GM21515 (cell line): ENCODE results near the gene GRID2IP.
A peak's percentile ranks its signal among the peaks of the same experiment; 100 is the strongest.

ENCODE experiments used
- ATAC-seq: cut with Tn5 transposase; IDR thresholded peaks from one replicate; pipeline ENCODE4 v1.9.1; 2021; ENCODE audit not compliant: unreplicated experiment

The GRID2IP gene

GRCh38 chr7:6563936-6564770 lies 12.9 kb upstream of the GRID2IP start:
- ATAC-seq: no peak

GRCh38 chr7:6562106-6562505 lies 10.8 kb upstream of the GRID2IP start:
- no peak for ATAC-seq

DNA sequence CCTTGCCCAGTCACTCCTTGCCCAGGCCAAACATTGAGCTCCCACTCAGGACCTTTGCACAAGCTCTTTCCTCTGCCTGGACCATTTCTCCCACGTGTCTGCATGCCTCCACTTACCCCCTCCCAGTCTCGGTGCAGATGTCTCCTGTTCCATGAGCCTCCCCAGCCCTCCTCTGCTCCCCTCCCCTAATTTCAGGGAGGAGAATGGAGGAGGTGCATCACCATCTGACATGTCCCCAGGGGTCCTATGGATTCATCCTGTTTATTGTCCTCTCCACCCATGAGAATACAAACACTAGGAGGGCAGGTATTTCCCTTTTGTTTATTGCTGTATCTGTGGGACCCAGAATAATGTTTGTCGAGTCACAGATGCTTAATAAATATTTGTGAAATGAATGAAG lies 8.6 kb upstream of the GRID2IP start:
- no peak for ATAC-seq

DNA sequence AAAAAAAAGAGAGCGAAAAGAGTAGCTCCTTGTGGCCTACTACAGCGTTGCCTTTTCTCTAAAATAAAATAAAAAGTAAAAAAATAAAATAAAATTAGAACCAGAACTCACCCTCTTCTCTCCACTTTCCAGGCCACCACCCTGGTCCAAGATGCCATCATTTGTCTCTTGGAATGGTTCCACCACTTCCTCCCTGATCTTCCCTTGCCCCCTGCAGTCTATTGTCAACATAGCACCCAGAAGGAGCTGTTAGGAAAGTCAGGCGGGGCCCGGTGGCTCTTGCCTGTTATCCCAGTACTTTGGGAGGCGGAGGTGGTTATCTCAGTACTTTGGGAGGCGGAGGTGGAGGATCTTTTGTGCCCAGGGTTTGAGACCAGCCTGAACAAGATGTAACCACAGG lies 7.6 kb upstream of the GRID2IP start:
- ATAC-seq: no peak

- no peak for ATAC-seq
Observed at GRCh38 chr7:6556196-6556595, 4.9 kb upstream of the GRID2IP start.

DNA sequence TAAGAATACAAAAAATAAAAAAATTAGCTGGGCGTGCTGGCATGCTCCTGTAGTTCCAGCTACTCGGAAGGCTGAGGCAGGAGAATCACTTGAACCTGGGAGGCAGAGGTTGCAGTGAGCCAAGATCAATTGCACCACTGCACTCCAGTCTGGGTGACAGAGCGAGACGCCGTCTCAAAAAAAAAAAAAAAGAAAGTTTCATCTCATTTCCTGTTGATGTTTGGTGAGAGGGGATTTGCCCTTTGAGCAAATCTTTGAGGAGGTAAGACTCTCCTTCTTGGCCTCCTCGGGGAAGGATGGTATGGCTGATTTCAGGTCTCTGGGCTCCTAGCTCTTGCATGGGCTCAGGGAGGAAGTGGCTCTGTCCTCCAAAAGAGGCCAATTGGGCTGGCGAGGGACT lies 3.6 kb upstream of the GRID2IP start:
- ATAC-seq: no peak

GRCh38 chr7:6553448-6554044 lies 2.3 kb upstream of the GRID2IP start:
- ATAC-seq: no peak

DNA sequence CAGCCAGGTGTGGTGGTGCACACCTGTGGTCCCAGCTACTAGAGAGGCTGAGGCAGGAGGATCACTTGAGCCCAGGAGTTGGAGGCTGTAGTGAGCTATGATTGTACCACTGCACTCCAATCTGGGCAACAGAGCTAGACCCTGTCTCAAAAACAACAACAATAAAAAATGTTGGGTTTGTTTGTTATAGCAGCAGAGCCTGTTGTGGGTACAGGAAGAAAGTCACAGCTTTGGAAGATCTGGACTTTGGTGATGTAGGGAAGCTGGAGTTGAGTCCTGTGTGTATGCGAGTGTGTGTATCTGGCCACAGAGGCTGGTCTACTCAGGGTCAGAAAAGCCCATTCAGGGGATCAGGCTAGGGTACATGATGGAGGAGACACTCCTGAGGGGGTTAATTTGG lies 3.9 kb downstream of the GRID2IP start:
- no peak for ATAC-seq

DNA sequence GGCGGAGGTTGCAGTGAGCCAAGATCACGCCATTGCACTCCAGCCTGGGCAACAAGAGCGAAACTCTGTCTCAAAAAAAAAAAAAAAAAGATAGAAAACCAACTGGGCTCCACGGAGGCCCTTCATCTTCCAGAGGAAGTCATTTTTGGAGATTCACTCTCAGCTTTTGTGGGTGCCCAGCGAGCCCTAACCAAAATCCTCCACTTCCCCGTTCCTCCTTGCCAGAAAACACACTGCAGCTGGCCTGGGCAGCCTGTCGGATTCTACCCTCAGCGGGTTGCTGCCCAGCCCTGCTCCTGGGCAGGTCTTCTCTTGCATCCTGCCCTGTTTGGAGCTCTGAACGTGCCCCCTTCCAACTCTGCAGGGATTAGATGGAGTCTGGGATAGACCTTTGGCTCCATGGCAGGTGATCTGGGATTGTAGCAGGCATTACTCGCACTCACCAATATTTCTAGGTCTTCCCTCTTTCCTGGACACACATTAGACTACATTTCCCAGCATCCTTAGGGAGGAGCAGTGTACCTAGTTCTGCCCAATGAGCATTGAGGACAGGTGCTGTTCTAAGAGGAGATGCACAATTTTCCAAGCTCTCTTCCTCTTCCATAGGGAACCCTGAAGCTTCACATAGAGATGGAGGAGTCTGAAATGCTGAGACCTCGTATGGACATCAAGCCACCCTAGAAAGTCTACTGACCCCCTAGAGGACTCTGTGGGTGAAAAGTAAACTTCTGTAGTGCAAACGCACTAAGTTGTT lies 4.6 kb downstream of the GRID2IP start:
- ATAC-seq: no peak

DNA sequence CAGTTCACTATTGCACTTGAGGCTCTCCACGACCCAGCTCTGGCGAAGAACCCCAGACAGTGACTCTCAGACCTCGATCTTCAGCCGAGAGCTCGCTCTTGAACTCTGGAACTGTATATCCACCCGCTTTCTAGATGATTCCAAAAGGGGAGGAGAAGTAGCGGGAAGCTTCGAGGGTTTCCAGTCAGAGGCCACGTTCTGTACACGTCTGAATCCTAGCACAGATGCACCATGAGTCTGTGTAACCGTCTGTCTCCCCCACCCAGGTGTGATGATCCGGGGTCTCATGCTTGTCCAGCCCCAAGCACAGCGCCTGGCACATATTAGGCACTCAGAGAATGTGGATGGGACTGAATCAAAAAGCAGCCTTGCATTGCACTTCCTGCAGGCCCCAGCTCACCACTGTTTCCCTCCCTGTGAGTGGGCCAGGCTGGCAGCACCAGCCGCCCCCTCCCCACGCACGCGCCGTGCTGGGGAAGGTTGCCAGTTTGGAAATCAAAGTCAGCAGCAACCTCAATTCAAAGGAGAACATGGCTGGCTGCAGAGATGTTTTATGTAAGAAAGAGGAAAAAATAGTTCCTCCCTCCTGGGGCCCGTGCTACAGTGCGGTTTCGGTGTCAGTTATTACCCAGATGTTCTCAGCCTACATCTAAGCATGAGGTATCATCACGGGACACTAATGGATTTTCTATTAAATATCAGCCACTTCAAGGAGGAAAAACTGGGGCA lies 5.7 kb downstream of the GRID2IP start:
- no peak for ATAC-seq

GRCh38 chr7:6542368-6542767 lies 8.9 kb downstream of the GRID2IP start:
- ATAC-seq: no peak

DNA sequence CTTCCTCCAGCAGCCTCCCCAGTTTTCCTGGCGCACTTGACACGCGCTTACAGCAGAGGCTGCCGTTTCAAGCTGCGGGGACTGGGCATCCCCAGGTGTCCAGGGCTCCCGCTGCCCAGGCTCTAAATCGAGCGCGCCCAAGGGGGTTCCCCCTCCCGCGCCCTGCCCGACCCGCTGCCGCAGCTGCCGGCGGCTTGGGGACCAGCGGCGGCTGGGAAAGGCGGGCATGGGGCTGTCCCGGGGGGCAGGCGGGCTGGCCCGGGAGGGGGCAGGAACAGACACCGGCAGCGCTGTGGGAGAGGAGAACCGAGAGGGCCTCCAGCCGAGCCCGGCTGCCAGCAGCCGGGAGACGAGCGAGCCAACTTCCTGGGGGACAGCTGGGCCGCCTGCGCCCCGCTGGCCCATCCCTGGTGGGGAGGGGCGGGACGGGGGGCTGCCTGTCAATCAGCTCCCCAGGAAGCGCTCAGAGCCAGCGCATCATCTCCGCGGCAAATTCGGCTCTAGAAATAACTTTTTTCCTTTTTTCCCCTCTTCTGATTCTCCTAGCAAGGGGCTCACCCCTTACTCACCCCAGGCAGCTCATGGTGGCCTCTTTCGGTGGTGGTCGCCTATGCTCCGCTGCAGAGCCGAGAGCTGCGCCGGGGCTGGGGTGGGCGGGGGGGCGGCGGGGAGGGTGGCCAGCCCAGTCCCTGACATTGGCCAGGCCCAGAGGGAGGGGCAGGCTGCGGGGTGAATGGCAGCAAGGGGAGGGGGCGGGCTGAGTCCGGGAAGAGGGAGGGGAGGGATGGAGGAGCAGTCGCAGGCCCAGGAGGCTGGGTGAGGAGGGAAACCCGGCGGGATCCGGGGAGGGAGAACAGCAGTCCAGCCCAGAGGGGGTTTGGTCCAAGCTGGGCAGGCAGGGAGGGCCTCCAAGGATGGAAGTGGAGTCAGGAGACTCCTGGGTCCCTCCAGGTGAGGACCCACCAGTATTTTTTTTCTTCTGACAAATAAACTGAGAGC lies 14.7 kb downstream of the GRID2IP start:
- no peak for ATAC-seq

DNA sequence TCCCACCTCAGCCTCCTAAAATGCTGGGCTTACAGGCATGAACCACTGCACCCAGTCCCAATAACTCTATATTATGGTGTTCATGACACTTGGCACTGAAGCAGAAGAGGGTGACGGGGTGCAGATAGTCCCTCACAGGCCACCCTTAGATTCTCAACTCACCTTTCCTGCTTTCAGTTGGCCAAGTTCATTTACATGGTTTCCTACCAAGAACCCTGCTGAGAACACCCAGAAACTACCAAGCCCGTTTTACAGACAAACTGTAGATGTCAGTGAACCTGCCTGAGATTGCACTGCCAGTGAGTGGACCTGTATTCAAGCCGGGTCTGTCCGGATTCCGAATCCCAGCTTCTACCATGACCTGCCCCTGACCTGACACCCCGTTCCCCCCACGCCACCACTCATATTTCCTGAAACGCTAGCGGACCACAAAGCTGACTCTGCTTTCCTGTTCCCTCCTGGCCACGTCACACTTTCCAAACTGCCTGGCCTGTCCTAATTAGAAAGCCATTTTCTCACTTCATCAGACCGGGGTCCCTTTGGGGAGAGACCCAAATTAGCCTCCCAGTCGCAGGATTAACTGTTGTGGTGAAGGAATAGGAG lies 17.3 kb downstream of the GRID2IP start:
- ATAC-seq: peak; percentile 42

DNA sequence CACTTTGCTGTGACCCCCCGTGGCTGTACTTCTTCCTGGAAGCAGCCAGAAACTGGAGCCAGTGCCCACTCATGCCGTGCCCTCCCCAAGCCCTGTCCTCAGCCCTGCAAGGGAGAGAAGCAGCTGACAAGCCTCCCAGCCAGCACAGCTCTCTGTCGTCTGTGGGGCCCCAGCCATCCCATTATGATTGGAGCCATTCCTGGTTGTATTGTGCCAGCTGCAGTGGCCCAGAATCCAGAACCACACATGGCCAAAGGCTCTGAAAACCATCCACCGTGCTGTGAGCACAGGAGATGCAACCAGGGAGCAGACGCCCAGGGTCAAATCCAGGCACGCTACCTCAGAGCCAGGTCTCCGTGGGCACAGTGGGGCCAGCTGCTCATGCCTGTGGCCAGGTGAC lies 18.7 kb downstream of the GRID2IP start:
- ATAC-seq: no peak

DNA sequence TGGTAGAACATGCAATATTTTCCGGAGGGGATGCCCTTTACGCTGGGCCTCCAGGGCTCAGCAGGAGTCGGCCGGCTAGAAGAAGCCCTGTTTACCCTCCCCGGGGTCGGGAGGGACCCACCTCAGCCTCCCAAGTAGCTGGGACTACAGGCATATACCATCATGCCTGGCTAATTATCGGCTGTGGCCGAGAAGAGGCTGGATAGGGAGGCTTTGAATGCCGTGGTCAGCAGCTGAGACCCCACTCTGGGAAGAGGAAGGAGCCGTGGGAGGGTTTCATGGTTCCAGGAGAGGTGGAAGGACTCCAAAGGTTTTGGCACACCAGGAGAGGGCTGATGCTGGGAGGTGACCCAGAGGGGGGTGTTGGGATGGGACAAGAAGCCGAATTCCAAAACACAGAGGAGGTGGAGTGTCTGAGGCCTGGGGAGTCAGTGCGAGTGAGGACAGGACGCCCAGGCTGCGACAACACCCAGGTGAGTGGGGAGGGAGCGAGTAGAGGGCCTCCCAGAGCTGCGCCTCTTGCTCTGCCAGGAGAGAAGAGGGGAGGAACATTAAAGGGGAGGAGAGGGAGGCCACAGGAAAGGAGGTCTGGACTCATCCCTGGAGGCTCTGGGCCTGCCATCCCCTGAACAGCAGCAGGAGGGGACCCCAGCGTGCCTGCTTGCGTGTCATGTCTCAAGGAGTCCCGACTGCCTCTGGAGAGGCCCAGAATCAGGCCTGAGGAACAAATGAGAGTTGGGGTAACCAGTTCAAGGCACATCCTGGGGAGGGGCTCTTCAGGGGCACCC lies 19.6 kb downstream of the GRID2IP start:
- no peak for ATAC-seq

GRCh38 chr7:6530626-6531491 lies 20.4 kb downstream of the GRID2IP start:
- peak; percentile 50 for ATAC-seq

DNA sequence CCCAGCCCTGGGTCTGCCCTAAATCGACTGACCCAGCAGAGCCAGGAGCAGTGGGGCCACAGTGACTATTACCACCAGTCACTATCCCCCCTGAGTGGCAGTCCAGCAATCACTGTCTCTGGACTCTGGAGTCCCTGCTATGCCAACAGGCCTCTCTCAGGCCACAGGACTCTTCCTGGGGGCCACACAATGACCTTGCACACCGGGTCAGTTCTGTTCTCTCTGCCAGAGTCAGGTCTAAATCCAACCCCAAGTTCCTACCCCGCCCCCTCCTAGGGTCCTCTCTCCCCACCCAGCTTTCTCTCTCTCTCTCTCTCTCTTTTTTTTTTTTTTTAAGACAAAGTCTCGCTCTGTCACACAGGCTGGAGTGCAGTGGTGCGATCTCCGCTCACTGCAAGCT lies 21.6 kb downstream of the GRID2IP start:
- ATAC-seq: no peak
